ENCODE measurements around the gene CYREN. TPM values are rescaled to one million over a fixed set of nuclear protein-coding genes. Genes with fewer than 3 reads are reported as not detected.
A peak's percentile ranks its signal among the peaks of the same experiment; 100 is the strongest.

Gene CYREN
- total RNA-seq, 1 experiment from 2014 or later: 49.6 TPM

- no peaks in the 10 kb centered on the region for H3K36me3 ChIP-seq (ENCODE audit: control insufficient read depth, insufficient read depth, low read length)
- ChIA-PET POLR2A (no interaction called here), CTCF (no interaction called here)
- BruUV-seq (replicated peaks): no TSS peak
- DNase-seq (ENCODE audit: low read depth, low spot score) (no peak), ATAC-seq (no peak)
- in situ Hi-C loops (cut with HindIII; ENCODE audit: low pct_unique_long_range_greater_than_20kb, low sequenced_read_pairs): no loop called here
- H3K4me1 ChIP-seq (ENCODE audit: control insufficient read depth, insufficient read depth, low read length): peaks cover 15% of the 10 kb centered on the region
- intact Hi-C loops (cut with micrococcal nuclease; ENCODE audit: unreplicated experiment): no loop called here
- H3K9me3 ChIP-seq (ENCODE audit: control insufficient read depth, insufficient read depth, low read depth, low read length): no peaks in the 10 kb centered on the region
- no peaks in the 10 kb centered on the region for H3K27me3 ChIP-seq (ENCODE audit: control insufficient read depth, insufficient read depth, low read length)
- no peak overlapping the region for H3K27ac ChIP-seq (ENCODE audit: low read length)
- H3K4me3 ChIP-seq (ENCODE audit: low read depth in 2 of 2, low read length in 2 of 2): no peak overlapping the region
- TF ChIP-seq SIN3A (IDR thresholded peaks at IDR 0.05; ENCODE audit: borderline replicate concordance, insufficient read depth, low read depth, low read length) (no peak), TCF7L2 (IDR thresholded peaks at IDR 0.05; ENCODE audit: low read depth, low read length) (no peak), POLR2AphosphoS5 (IDR thresholded peaks at IDR 0.05; ENCODE audit: low read depth, low read length) (no peak), CTCF (IDR thresholded peaks at IDR 0.05) (no peak), REST (IDR thresholded peaks at IDR 0.05; ENCODE audit: insufficient read depth in 1 of 2, low read depth in 2 of 2, low read length in 1 of 2) (no peak)
Observed at GRCh38 chr7:135150072-135150782, 20.3 kb downstream of the CYREN start.

- peak; percentile 91 for ATAC-seq
- ChIA-PET POLR2A (interaction anchor here (0.5 kb wide), 2 partner anchors 24 to 669 kb away, joined by 3 read pairs; no protein-coding TSS in a partner anchor), CTCF (interaction anchor here (0.5 kb wide), 1 partner anchor 205 kb away, joined by 5 read pairs; no protein-coding TSS in a partner anchor)
- Histone ChIP-seq H3K4me1 (ENCODE audit: control insufficient read depth, insufficient read depth, low read length) (peaks cover 15% of the 10 kb centered on the region), H3K36me3 (ENCODE audit: control insufficient read depth, insufficient read depth, low read length) (no peaks in the 10 kb centered on the region), H3K9me3 (ENCODE audit: control insufficient read depth, insufficient read depth, low read depth, low read length) (no peaks in the 10 kb centered on the region), H3K27ac (ENCODE audit: low read length) (peak within 1 kb of the TSS; percentile 86), H3K4me3 (ENCODE audit: low read depth in 2 of 2, low read length in 2 of 2) (peak within 1 kb of the TSS; percentile 42 to 74), H3K27me3 (ENCODE audit: control insufficient read depth, insufficient read depth, low read length) (no peaks in the 10 kb centered on the region)
- TSS peak; percentile 73 for BruUV-seq (replicated peaks)
- DNase-seq (ENCODE audit: low read depth, low spot score): peak; percentile 84
- intact Hi-C loops (cut with micrococcal nuclease; ENCODE audit: unreplicated experiment): loop anchor here (10.0 kb wide), 1 partner anchor 153 kb away; no protein-coding TSS in a partner anchor
- in situ Hi-C loops (cut with HindIII; ENCODE audit: low pct_unique_long_range_greater_than_20kb, low sequenced_read_pairs): no loop called here
- TF ChIP-seq POLR2AphosphoS5 (IDR thresholded peaks at IDR 0.05; ENCODE audit: low read depth, low read length) (no peak), SIN3A (IDR thresholded peaks at IDR 0.05; ENCODE audit: borderline replicate concordance, insufficient read depth, low read depth, low read length) (0 out of 2 replicates have a peak, but pooled peaks have one; percentile 72)
Observed at GRCh38 chr7:135147899-135148721, 22.4 kb downstream of the CYREN start, which contains the start of gene TMEM140. TSS of gene TMEM140 (plus strand) at chr7:135148072. CDS start at chr7:135164442, 16,370 bp downstream.

All from Panc1 (cell line).